Retinal pigment epithelial cell (primary cell): ENCODE data around the gene MYD88.
A peak's percentile ranks its signal among the peaks of the same experiment; 100 is the strongest.

Experiments used
- DNase-seq: peaks from one replicate; pipeline ENCODE4 v3.0.0-alpha.2; 2010; ENCODE audit warnings: low read depth
- H3K4me3 ChIP-seq: 2 replicates; pipeline ENCODE4 v1.5.1; 2011; ENCODE audit warnings: mild to moderate bottlenecking, low read length, control low read depth, moderate library complexity
- CTCF ChIP-seq: conservative IDR thresholded peaks from 2 replicates; pipeline ENCODE4 v1.5.1; 2011; ENCODE audit warnings: low read depth, low read length, control low read depth, inconsistent platforms

Gene MYD88

GRCh38 chr3:38114052-38114874, 24.2 kb upstream of the MYD88 start:
- TF ChIP-seq CTCF = no peak
- no peak overlapping the region for H3K4me3 ChIP-seq
- DNase-seq = no peak

- TF ChIP-seq CTCF = no peak
- H3K4me3 ChIP-seq = no peak overlapping the region
- DNase-seq = no peak
Measured at GRCh38 chr3:38114875-38115644, 23.4 kb upstream of the MYD88 start.

- DNase-seq = no peak
- H3K4me3 ChIP-seq = no peak overlapping the region
- no peak for TF ChIP-seq CTCF
Measured at GRCh38 chr3:38115645-38116427, 22.6 kb upstream of the MYD88 start.

GRCh38 chr3:38116471-38117162, 21.8 kb upstream of the MYD88 start:
- TF ChIP-seq CTCF = no peak
- no peak for DNase-seq
- H3K4me3 ChIP-seq = no peak overlapping the region

DNA sequence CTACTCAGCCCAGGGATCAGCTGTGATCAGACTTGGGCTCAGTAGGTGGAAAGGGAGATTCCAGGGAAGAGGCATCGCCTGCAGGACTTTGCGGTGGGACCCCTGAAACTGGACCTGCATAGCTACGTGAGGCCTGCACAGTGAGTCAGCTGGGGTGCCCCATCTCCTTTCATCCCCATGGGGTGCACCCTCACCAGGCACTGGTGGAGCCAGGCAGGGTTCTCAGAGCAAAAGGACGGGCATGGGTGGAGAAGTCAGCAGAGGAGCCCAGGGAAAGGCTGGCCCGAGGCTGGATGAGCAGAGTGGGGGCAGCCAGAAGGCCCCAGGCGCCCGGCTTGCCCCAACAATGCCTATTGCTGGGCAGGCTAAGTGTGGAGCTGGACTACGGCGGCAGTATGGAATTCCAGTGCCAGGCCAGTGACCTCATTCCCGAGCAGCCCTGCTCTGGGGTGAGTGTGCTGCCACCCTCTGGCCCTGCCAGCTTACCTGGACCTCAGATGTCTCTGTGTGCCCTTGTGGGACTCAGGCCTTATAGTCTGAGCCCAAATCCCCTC, 21.2 kb upstream of the MYD88 start:
- no peak for DNase-seq
- peak; percentile 41 for TF ChIP-seq CTCF

DNA sequence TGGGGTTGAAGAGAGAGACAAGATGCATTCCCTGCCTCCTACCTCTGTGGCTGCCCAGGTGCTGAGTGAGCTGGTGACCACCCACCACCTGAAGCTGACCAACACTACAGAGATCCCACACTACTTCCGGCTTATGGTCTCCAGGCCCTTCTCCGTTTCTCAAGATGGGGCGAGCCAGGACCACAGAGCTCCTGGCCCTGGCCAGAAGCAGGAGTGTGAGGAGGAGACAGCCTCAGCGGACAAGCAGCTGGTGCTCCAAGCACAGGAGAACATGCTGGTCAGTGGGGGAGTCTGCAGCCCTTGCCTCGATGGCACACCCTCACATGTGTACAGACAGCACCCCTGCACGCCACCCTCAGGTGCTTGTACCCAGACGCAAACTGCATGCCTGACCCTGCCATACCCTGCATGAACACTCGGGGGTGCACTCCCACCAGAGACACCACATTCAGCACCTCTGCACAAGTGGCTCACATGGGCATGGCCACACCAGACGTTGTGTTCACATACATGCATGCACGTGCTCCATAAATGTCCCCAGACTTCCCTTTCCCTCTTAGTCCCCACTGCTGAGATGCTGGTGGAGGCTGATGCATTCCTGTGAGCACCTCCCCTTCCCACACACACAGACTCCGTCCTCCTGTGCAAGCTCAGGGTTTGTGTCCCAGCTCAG, 20.6 kb upstream of the MYD88 start:
- peak; percentile 85 for TF ChIP-seq CTCF
- DNase-seq = no peak
- H3K4me3 ChIP-seq = no peak overlapping the region

More for the DNA sequence above, 21.2 kb upstream of the MYD88 start:
- H3K4me3 ChIP-seq = no peak overlapping the region
